ENCODE data around the gene NAA11.

NAA11 gene
- 0 to 1.8 (median 0) reads per million in 17 experiments for total RNA-seq

- no peak for DNase-seq
Measured at GRCh38 chr4:79325864-79326328, at the start of gene NAA11. Gene NAA11, minus strand, starts transcription at chr4:79326061. Its CDS starts 184 bp downstream, at chr4:79325877.

DNA sequence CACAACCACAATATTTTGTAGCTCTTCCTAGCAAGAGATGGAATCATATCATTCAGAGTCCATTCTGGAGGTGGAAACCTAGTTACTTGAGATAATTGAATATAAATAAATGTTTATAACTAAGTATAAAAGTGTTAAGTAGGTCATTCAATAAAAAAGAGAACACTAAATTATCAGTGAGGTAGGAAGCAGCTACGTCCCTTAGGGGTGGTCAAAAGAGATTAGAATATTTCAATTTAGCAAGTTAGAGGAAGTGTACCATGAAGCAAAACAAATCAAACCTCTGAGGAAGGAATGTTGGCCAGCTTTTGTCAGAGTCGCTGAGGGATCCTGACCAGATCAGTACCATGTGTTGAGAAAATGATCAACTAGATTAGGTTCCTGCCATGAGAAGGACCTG is 44.2 kb upstream of the NAA11 start:
- no peak for DNase-seq

DNA sequence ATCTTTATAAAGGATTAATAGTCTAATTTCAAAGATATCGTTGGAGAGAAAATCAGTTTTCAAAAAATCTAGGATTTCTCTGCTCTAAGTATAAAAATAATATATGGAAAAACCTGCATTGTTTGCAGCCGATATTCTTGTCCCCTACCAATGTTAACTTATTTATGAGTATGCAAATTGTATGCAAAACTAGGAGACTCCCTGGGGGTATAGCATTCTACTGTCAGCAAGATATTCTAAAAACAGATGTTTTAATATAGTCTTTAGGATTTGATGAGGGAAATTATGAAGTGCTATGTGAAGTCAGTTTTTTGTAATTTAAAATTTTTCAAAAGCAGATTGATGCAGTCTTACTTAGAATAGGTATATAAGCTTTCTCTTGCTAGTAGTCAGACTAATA is 41.2 kb upstream of the NAA11 start:
- DNase-seq, result no peak

DNA sequence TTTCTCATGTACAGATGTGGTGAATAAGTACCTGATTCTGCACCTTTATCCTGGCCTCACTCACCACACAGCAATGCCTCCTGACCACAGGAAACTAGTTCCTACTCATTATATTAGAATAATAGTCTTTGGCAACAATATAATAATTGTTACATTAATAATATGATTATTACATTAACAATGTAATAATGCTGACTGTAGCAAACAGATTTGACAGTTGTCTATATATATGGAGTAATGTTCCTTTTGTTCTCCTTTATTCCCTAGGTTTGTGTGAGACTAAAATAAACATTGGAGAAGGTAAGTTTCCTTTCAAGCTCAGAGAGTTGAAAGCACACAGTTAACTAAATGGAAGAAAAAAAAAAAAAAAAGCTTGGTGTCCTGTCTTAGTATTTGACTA is 40.6 kb upstream of the NAA11 start:
- no peak for DNase-seq

DNA sequence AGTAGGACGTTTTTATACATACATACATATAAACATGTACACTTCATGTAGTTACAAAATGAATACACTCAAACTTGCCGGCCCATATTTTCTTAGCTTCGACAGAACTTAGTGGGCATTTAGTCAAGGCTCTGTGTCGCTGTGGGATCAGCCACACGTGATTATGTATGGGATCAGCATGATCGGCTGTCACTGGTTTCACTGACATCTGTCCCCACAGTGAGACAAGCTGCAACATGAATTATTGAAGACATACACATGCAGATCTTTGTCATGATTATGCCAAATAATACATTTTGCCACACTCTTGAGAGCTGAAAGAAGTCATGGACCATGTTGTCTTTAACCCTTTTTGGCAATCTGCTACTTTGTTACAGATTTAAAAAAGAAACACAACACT is 38.2 kb upstream of the NAA11 start:
- DNase-seq, result no peak

DNA sequence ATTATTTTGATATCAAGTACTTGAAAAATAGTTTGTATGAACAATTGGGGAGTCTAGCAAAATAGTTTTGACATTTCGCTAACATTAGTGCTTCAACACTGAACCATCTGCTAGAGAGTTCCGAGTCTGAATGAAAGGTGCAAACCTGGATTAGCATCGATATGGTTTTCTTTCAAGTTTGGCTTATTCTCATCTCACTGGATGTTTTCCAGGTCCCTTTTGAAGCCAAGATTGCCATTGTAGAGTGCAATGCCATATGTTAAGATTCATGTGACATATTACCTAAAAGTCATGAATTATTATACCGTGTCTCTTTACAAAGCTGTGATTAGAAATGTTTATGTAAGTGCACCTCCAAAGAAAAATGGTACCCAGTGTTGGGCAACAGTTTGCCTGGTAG is 36.8 kb upstream of the NAA11 start:
- no peak for DNase-seq

DNA sequence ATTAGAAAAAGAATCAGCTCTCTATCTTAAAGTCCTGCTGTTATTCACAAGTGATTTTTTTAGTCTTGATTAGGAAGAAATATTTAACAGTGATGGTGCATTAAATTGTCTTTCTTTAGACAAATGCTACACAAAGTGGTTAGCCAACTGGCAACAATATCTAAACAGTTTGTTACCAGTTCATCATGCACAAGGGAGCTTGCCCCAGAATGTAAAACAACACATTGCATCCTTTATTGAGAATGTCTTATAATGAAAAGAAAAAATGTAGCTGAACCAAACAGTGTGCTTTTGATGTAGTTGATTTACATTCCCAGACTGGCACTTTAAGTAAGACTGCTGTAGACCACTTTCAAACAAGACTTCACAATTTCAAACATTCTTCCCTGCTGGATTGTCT is 34.1 kb upstream of the NAA11 start:
- DNase-seq, result no peak

DNA sequence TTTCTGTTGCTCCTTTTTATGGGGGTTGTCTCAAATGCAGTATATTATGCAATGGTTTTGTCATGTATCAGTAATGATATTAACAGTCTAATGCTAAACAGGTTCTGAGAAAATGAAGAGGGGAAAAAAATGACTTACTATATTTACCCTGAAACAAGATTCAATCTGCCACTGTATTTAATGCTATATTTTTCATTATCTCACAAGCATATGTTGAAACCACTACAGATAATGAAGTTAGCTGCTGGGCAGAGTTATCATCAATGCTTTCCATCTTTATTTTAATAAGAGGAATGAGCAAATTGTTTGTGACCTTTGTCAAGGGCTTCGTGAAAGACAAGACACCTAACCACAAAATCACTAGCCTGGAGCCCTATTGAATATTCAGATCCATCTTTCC is 32.6 kb upstream of the NAA11 start:
- DNase-seq, result no peak

GRCh38 chr4:79357365-79357764 is 31.5 kb upstream of the NAA11 start:
- DNase-seq, result no peak

DNA sequence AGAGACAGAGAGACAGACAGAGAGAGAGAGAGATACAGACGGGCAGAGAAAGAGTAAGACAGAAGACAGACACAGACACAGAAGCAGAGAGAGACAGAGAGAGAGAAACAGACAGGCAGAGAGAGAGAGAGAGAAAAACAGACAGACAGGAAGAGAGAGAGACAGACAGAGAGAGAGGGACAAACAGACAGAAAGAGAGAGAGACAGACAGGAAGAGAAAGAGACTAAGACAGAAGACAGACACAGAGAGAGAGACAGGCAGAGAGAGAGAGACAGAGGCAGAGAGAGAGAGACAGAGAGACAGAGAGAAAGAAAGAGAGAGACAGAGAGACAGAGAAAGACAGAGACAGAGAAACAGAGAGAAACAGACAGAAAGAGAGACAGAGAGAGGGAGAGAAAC is 27.2 kb upstream of the NAA11 start:
- DNase-seq, result no peak

- DNase-seq, result no peak
Measured at GRCh38 chr4:79348405-79348804, 22.5 kb upstream of the NAA11 start.

DNA sequence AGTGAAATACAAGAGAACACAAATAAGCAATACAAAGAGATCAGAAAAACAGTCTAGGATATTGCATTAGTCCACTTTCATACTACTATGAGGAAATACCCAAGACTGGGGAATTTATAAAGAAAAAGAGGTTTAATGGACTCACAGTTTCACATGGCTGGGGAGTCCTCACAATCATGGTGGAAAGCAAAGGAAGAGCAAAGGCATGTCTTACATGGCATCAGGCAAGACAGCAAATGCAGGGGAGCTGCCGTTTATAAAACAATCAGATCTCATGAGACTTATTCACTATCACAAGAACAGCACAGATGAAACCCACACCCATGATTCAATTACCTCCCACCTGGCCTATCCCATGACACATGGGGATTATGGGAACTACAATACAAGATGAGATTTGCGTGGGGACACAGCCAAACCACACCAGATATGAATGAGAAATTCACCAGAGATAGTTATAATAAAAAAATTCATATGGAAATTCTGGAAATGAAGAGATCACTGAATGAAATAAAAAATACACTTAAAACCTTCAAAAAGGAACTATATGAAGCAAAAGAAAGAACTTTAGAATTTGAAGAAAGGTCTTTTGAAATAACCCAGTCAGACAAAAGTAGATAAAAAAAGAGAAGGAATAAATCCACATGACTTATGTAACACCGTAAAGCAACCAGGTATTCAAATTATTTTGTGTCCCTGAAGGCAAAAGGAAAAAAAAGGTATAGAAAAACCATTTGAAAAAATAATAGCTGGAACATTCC is 16.2 kb upstream of the NAA11 start:
- DNase-seq, result no peak

DNA sequence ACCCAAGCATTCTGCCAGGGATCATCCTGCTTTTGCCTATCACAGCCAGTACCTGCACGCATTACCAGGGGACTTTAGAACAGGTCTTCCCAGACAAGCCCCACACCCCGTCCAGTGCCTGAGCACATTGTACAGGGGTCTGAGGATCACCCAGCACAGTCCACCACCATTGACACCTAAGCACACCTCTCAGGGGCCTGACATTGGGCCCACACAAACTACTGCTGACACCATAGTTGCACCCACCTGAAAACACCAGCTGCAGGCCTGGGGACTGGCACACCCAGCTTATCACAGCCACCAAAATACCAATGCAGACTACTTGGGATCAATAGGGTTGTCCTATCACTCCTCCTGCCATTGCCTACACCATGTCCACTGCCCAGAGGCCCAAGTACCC is 14.7 kb upstream of the NAA11 start:
- no peak for DNase-seq

DNA sequence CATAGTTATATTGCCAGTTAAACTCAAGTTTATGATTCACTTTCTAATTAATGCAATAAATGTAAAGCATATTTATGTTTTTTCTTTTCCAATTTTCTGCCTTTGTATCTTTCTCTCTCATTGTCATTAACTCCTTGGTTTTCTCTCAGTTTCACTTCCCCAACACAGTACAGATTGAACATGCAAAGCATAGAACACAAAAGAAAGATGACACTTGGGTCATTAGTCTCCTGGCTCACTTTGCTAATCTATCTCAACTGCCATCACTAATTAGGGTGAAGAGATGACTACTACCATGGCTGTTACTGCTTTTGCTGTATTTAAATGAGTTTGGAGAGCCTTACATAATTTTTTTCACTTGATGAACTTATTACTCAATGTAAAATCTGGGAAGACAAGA is 12.3 kb upstream of the NAA11 start:
- DNase-seq, result no peak

DNA sequence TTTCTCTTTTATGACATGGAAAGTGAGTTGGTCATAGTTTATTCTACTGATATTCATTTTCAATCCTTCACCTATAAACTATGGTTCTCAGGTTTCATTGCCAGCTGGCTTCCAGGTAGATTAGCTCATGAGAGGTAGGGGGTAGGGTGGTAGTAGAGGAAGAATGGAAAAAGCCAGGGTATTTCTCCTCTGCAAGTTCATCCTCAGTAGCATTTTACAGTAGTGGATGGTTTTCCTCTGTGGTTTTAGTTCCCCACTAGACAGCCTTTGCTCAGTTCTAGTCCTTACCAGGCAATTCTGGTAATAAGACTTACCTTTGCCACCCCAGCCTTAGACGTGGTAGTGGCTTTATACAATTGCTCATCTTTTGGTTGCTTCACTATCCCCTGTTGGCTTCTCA is 8.9 kb upstream of the NAA11 start:
- no peak for DNase-seq

GRCh38 chr4:79334341-79334740 is 8.5 kb upstream of the NAA11 start:
- no peak for DNase-seq

DNA sequence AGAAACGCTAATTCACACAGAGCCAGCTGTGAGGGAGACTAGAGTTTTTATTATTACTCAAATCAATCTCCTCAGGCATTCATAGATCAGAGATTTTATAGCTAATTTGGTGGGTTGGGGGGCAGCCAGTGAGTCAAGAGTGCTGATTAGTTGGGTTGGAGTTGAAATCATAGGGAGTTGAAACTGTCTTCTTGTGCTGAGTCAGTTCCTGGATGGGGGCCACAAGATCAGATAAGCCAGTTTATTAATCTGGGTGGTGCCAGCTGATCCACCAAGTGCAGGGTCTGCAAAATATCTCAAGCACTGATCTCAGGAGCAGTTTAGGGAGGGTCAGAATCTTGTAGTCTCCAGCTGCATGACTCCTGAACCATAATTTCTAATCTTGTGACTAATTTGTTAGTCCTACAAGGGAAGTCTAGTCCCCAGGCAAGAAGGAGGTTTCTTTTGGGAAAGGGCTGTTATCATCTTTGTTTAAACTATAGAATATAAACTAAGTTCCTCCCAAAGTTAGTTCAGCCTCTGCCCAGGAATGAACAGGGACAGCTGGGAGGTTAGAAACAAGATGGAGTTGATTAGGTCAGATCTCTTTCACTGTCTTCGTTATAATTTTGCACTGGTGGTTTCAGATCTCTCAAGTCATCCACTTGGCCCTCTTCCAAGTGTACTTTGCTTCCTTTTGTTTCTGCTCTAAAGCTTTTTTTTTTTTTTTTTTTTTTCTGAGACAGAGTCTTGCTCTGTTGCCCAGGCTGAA is 5.4 kb upstream of the NAA11 start:
- peak in 2 of 4 experiments; percentile 3 to 20 for DNase-seq

DNA sequence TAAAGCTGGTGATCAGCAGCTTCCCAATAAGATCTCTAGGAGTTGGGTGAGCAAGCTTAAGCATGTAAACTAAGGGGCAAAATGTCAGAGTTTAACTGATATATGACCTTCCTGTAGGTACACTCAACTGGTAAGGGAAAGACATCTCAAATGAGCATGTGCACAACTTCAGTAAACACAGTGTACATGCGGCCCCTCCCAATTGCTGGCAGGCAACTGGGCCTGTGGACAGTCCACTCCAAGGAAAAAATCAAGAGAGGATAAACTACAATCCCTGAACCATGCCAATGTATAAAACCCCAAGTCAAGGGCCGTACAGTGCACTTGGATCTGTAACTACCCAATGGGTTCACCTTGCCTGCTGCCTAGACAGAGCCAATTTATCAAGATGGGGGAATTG is 4.9 kb upstream of the NAA11 start:
- no peak for DNase-seq

DNA sequence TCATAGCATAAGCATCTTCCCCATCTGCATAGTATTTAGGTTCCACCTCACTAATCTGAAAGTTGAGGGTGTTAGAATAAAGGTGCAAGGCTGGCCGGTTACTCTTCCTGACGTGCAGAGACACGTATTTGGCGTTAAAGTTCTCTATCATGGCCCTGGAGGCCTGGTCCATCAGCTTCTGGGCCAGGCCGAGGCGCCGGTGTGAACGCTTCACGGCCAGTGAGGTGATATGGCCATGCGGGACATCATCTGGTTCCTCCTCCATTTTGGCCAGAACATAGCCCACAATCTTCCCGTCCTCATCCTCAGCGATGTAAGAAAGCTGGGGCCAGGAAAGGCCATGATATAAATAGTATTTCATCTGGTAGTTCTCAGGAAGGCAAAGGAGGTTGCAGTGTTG is 425 bp downstream of the NAA11 start:
- DNase-seq, result no peak

DNA sequence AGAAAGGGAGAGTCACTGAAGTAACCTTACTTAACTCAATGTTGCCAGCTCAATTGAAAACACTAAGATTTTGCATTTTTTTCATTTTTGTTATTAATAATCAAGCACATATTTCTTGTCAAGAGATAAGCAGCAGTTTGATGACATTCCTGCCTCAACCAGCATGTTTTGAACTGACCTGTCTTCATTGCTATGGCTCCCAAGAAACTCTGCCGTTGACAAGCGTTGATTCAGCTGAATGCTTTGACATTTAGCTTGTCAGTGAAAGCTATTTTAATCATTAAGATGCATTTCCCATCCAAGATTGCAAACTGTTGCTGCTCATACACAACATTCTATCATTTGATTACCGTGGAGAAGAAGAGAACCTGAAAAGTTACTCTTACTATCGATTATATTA is 5.9 kb downstream of the NAA11 start:
- DNase-seq, result no peak

DNA sequence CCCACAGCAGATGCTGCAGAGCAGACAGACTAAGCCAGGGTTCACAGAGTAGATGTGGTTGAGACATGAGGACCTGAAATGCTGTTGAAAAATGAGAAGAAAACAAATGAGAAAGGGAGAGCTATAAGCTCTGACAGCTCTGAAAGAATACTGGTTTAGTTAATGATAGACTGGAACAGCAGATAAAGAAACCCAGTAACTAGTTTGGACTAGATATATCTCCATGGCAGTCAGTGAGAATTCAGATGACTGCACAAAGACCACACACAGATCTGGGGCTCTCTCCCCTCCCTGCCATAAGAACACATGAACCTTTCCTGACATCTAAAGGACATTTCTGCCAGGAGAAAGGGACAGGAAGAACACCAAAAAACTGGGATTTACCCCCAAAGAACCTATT is 8.2 kb downstream of the NAA11 start:
- no peak for DNase-seq

- DNase-seq, result no peak
Measured at GRCh38 chr4:79315891-79316290, 10.0 kb downstream of the NAA11 start.

DNA sequence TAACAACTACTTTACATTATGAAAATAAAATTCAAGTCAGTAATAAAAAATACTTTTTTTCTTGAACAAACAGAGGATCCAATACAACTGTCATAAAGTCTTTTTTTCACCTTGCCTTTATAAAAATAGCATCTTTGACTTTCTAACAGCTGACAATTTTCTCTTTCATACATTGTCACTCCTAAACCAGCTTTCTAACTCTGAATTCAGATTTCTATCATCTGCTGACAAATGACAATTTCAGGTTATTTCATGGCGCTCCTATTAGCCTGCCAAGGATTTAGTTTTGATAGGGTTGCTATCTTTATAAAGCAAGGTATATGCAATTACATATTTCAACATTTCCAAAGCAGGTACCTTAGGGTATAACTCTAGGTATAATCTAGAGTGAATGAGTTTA is 14.6 kb downstream of the NAA11 start:
- no peak for DNase-seq

GRCh38 chr4:79308971-79309370 is 16.9 kb downstream of the NAA11 start:
- no peak for DNase-seq

All from suppressor macrophage (primary cell).